ENCODE measurements around the gene LIPA.

The LIPA gene

DNA sequence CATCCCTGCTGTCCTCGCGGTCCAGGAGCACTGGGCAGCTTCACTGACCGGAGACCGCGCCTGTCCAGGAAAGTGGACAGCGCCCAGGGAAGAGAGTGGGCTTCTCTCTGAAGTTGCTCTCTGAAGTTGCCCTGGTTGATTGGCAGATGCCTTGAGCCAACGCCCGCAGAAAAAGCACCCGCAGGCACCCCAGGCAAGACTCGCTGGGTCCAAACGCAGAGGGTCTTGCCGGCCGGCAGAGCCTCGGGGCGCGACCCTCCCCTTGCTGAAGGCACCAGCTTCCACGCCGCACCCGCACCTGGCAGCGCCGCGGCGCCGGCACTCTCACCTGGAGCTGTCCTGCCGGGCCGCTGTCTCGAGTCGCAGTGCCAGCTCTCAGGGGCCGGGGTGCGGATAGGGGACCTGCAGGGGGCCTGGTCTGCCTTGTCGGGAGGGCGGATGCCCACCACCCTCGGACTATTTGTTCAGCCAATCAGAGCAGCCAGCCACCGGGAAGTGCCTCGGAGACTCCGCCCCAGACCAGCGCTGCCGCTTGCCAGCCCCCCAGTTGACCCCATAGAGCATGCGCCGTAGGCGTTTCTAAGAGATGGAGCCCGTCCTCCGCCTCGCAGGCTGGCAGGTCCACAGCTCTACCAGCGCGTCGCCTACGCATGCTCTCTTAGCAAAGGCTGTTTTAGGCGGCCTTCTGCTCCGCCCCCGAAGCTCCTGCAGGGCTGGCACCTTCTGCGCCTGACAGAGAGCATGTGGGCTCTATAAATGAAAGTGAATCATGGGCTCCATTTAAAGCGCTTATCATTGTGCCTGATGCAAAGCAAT lies at the start of gene LIPA:
LIPA (minus strand) TSS at position 367 of the 816 bp plus-strand sequence. CDS start 4,127 bp downstream, outside the sequence.
- TF ChIP-seq, protein P1, sequence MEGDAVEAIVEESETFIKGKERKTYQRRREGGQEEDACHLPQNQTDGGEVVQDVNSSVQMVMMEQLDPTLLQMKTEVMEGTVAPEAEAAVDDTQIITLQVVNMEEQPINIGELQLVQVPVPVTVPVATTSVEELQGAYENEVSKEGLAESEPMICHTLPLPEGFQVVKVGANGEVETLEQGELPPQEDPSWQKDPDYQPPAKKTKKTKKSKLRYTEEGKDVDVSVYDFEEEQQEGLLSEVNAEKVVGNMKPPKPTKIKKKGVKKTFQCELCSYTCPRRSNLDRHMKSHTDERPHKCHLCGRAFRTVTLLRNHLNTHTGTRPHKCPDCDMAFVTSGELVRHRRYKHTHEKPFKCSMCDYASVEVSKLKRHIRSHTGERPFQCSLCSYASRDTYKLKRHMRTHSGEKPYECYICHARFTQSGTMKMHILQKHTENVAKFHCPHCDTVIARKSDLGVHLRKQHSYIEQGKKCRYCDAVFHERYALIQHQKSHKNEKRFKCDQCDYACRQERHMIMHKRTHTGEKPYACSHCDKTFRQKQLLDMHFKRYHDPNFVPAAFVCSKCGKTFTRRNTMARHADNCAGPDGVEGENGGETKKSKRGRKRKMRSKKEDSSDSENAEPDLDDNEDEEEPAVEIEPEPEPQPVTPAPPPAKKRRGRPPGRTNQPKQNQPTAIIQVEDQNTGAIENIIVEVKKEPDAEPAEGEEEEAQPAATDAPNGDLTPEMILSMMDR (IDR thresholded peaks at IDR 0.05; ENCODE audit: extremely low read depth, missing control alignments), result no peak
- DNase-seq (ENCODE audit: low spot score), result peak; percentile 90

DNA sequence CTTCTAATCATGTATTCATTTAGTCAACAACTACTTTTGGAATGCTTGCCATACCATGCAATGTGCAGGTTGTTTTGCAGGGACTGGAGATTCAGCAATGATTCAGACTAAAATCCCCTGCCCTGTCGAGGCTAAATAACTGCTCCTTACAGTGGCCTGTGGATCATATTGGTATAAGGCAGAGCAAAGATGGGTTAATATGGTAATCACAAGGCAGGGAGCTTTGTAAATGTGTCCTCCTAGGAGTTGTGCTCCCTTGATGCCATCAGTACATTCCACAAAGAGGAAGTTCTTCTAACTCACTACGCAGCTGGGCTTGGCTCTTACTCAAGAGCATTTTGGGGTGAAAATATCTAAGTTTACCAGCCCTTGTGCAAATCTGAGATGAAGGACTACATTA lies 49.7 kb upstream of the LIPA start:
- no peak for DNase-seq (ENCODE audit: low spot score)
- TF ChIP-seq, protein P1 (IDR thresholded peaks at IDR 0.05; ENCODE audit: extremely low read depth, missing control alignments), result no peak

DNA sequence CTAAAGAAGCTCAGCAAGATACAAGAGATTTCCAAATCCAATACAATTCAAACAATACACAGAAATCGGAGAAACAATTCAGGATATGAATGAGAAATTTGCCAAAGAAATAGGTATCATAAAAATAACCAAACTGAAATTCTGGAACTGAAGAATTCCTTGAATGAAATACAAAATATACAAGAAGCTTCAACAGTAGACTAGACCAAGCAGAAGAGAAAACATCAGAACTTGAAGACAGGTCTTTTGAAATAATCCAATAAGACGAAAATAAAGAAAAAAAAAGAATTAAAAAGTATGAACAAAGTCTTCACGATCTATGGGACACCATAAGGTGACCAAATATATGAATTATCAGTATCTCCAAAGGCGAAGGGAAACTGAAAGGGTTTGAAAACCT lies 47.5 kb upstream of the LIPA start:
- no peak for DNase-seq (ENCODE audit: low spot score)
- TF ChIP-seq, protein P1 (IDR thresholded peaks at IDR 0.05; ENCODE audit: extremely low read depth, missing control alignments), result no peak

DNA sequence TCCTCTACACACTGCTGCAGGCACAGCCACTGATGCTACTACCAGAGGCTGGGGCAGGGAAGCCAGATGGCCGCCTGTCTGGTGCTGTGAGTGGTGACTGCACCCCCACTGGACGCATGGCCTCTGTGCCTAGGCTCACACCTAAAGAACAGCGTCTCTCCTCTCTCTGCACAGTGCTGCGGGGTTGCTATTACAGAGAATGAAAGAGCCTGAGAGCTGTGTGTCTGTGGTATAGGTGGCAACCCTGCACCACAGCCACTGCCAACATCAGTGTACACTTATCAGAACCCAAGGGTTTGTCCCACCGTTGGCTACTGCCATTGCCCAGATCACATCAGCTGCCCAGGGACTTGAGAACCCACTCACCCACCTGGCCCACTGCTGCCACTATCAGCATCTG lies 46.2 kb upstream of the LIPA start:
- no peak for DNase-seq (ENCODE audit: low spot score)
- TF ChIP-seq, protein P1 (IDR thresholded peaks at IDR 0.05; ENCODE audit: extremely low read depth, missing control alignments), result no peak

DNA sequence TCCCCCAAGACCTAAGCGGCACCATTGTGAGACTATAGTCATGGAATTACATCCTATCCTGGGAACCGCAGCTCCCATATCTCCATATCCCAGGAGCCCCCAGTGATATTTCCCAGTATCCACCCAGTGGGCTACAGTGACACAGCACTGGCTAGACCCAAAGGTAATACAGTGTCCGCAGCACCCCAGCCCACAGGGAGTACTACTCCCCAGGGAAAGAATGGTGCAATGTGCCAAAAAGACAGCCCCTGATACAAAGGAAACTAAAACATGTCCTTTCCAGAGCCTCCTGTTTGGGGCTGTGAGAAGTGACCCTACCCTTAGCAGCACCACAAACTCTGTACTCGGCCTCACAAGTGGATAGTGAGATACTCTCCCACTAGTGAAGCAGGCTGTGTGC lies 45.8 kb upstream of the LIPA start:
- TF ChIP-seq, protein P1 (IDR thresholded peaks at IDR 0.05; ENCODE audit: extremely low read depth, missing control alignments), result no peak
- no peak for DNase-seq (ENCODE audit: low spot score)

DNA sequence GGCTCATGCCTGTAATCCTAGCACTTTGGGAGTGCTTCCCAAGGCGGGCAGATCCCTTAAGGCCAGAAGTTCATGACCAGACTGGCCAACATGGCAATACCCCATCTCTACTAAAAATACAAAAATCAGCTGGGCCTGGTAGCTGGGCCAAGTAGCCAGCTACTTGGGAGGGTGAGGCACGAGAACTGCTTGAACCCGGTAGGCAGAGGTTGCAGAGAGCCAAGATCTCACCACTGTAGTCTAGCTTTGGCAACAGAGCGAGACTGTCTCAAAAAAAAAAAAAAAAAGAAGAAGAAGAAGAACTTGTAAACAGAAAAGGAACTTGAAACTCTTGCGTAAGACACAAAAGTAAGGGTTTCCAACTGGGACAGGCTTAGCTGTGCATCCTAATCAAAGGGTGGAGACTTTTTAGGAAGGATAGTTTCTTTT lies 44.7 kb upstream of the LIPA start:
- DNase-seq (ENCODE audit: low spot score), result no peak
- TF ChIP-seq, protein P1 (IDR thresholded peaks at IDR 0.05; ENCODE audit: extremely low read depth, missing control alignments), result no peak

DNA sequence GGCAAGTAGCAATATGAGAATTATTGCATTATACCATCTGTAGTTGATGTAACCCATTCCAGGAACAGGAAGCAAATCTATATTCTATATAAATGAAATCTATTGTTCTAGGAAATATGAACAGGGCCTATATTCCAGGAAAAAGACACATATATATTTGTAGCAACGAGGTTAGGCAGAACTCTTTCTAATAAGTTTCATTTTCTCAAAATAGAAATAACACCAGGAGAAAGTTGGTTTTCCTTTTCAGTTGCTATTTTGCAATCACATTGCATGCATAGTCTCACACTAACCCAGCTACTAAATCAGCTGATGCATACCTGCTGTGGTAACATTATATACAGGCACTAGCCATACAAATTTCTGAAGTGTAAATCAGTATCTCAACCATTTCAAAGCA lies 44.0 kb upstream of the LIPA start:
- TF ChIP-seq, protein P1 (IDR thresholded peaks at IDR 0.05; ENCODE audit: extremely low read depth, missing control alignments), result no peak
- DNase-seq (ENCODE audit: low spot score), result no peak
